Effector CD4-positive, alpha-beta T cell (primary cell): ENCODE data around the gene AARS2.
"Not testable (repeated sequence)": the region's sequence is repeated elsewhere in the genome, so short reads cannot be mapped to it uniquely, and the experiment has no call there.

Experiments used
- DNase-seq: peaks from one replicate; pipeline ENCODE4 v3.0.0-alpha.2; 2020

Gene AARS2

DNA sequence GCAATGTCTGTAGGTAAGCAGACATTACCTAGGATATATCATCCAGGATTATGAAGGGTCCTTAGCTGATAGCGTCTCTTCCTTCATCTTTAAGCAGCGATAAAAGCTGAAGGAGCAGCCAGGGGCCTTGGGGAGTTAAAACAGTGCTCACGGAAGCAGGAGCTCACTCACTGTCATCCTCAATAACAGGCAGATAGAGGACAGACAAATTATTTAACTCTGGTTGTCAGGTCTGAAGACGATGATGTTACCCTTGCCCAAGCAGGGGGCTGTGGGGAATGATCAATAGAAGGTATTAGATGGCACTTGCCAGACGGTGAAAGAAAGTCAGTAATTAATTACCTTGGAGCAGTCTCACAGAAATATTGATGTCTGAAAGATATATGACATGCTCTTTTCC lies 16.7 kb upstream of the AARS2 start:
- DNase-seq, result no peak

GRCh38 chr6:44328203-44328602 lies 15.1 kb upstream of the AARS2 start:
- DNase-seq, result not testable (repeated sequence)

- no peak for DNase-seq
These were observed 14.6 kb upstream of the AARS2 start for GRCh38 chr6:44327760-44328159.

- DNase-seq, result no peak
These were observed 13.9 kb upstream of the AARS2 start for GRCh38 chr6:44327096-44327495.

- no peak for DNase-seq
These were observed 8.1 kb upstream of the AARS2 start for GRCh38 chr6:44321210-44321609.

GRCh38 chr6:44317136-44317631 lies 4.0 kb upstream of the AARS2 start:
- not testable (repeated sequence) for DNase-seq

DNA sequence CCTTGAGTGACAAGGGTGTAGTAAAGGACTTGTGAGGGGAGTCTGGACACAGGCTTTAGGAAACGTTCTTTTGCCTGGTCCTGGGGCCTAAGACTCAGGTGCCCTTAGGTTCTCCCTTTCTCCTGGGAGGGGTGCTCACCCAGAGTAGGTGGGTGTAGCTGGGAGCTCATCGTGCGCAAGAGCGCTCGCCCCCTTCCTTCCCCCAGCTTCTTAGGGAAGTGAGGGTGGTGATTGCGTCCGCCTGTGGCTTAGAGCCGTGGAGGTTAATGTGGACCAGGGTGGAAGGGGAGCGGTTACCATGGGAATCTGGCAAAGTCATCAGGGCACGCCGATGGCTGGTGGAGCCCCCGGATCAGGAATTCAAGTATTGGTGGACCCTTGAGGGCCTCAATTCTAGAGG lies 3.3 kb upstream of the AARS2 start:
- DNase-seq, result no peak

DNA sequence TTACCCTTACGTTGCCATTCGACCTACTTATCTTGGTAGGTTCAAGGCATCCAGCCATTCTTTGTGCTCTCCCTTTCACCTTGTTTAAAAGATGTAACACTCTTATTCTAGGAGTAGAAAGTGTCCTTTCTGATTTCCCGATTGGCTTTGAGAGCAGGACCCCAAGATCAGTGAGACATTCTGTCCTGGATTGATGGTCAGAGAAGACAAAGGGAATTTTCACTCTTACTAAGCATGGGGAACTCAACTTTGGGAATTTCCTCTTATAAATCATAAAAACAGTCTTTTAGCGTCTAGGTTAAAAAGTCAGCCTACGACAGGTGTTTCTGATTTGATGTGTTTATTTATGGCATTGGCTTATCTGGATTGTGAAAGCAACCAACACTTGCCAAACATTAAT lies 2.8 kb upstream of the AARS2 start:
- no peak for DNase-seq

DNA sequence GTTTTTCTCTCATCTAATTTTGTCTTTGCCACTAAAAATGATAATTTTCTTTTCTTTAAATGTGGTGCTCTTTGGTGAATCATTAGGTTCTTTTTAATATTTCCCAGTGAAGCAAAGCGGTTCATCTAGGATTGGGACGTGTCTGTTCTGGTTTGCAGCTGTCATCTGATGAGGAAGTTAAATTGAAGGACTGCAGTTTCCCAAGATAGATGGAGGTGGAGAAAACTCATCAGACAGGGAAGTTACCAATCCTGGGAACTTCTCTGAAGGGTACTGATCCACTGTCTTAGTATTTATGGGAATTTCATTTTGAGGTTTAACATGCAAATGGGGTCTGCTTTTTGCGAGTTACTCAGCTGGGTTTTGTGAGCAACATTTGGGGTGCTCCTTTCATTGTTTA lies 2.4 kb upstream of the AARS2 start:
- no peak for DNase-seq

DNA sequence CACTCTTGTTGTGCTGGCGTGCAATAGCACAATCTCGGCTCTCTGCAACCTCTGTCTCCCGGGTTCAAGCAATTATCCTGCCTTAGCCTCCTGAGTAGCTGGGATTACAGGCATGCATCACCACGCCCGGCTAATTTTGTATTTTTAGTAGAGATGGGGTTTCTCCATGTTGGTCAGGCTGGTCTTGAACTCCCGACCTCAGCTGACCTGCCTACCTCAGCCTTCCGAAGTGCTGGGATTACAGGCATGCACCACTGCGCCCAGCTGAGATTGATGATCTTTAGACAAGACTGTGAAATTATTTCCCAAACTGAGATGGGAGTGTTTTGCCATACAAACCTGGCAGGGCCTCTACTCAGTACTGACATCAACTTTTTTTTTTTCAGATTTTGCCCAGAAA lies 1.5 kb upstream of the AARS2 start:
- not testable (repeated sequence) for DNase-seq

GRCh38 chr6:44311767-44312166 lies 1.4 kb downstream of the AARS2 start:
- no peak for DNase-seq

GRCh38 chr6:44311304-44311703 lies 1.8 kb downstream of the AARS2 start:
- DNase-seq, result no peak

DNA sequence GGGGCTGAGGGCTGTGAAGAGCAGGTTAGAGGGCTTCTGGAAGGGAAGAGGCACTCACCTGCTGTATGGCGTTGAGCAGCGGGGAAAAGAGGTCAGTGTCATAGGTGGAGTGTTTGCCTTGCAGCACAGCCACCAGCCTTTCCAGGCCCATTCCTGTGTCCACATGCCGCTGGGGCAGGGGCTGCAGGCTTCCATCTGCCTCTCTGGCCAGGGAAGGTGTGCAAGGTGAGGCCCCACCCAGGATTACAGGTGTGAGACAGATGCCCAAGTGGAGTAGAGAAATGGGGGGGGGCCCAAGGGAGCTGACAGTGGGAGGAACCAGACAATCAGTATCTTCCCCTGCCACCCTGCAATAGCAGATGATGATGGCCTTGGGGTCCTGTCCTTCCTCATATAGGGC lies 2.9 kb downstream of the AARS2 start:
- no peak for DNase-seq

GRCh38 chr6:44309631-44310030 lies 3.5 kb downstream of the AARS2 start:
- no peak for DNase-seq

DNA sequence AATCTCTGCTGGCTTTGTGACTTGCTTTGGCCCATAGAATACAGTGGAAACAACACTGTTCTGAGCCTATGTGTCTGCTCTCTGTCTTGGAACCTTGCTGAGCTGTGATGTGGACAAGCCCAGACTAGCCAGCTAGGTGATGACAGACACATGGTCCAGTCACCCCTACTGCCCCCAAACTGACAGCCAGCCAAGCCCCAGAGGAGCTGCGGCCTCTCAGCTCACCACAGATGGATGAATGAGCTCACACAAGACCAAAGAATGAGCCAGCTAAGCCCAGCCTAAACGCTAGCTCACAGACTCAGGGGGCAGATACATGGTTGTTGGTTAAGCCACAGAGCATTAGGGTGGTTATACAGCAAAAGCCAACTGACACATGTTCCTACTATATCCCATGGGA lies 4.1 kb downstream of the AARS2 start:
- DNase-seq, result no peak

GRCh38 chr6:44307217-44307616 lies 5.9 kb downstream of the AARS2 start:
- DNase-seq, result no peak

GRCh38 chr6:44306710-44307109 lies 6.4 kb downstream of the AARS2 start:
- no peak for DNase-seq

- no peak for DNase-seq
These were observed 7.9 kb downstream of the AARS2 start for GRCh38 chr6:44305200-44305725.

GRCh38 chr6:44304282-44305199 lies 8.6 kb downstream of the AARS2 start:
- DNase-seq, result peak; percentile 17

GRCh38 chr6:44303842-44304241 lies 9.3 kb downstream of the AARS2 start:
- DNase-seq, result no peak

DNA sequence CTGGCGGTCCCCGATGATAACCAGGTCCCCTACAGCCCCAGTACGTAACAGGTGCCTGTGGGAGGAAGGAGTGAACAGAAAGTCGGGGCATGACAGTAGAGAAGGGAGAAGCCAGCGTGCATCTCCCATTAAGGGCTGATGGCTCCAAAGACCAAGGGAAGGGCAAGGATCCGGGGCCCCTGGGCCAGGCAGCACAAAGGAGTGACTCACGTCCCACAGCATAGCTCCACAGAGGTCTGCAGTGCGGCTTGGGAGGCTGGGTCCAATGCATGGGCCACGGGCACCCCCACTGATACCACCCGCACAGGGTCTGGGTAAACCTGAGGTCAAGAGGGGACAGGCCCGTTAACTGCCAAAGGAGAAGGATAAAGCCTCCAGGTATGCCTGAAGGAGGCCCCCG lies 10.3 kb downstream of the AARS2 start:
- DNase-seq, result no peak

GRCh38 chr6:44301782-44302564 lies 11.2 kb downstream of the AARS2 start:
- DNase-seq, result no peak

GRCh38 chr6:44301106-44301505 lies 12.0 kb downstream of the AARS2 start:
- no peak for DNase-seq
